LNCAP (cell line): ENCODE results near the gene KLF5.

ENCODE experiments used
- CTCF ChIP-seq: fragments of 450-650 bp; IDR thresholded peaks from 2 replicates; pipeline ENCODE4 v1.5.1; 2017; ENCODE audit warnings: mild to moderate bottlenecking

KLF5 gene

GRCh38 chr13:73077865-73078264 is 19.1 kb downstream of the KLF5 start:
- no peak for TF ChIP-seq CTCF

DNA sequence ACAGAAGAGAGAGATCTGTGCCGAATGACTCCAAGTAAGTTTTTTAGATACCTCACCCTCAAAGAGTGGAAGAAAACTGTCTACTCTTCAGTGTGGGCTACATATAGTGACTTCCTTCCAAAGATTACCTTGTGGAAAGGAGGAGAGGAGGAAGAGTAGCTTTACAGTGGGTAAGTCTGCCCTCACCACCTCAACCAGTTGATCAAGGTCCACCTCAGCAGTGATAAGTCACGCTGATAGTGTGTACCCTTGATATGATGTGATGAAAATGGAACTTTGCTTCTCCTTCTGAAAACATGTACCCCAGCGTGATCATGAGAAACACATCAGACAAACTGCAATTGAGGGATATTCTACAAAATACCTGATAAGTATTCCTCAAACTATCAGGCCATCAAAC is 20.6 kb downstream of the KLF5 start:
- no peak for TF ChIP-seq CTCF

DNA sequence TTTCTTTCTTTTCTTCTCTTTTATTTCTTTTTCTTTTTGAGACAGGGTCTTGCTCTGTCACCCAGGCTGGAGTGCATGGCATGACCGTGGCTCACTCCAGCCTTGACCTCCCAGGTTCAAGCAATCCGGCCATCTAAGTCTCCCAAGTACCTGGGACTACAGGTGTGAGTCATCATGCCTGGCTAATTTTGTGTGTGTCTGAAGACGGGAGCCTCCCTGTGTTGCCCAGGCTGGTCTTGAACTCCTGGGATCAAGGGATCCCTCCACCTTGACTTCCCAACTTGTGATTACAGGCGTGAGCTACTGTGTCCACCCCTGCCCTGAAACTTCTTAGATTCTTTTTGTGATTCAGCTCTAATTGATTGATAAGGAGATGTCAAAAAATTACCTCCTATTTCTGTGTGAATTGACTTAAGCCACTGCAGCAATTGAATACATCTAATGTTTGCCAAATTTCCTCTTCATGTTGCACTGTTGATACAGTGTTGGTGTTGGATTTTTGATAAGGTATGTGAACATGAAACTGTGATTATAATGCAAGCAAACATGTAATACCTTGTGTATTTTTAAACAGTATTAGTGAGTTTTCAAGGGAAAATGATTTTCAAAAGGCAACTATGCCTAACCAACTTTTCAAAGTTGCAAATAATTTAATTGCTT is 22.6 kb downstream of the KLF5 start:
- no peak for TF ChIP-seq CTCF

GRCh38 chr13:73082471-73082870 is 23.7 kb downstream of the KLF5 start:
- no peak for TF ChIP-seq CTCF

DNA sequence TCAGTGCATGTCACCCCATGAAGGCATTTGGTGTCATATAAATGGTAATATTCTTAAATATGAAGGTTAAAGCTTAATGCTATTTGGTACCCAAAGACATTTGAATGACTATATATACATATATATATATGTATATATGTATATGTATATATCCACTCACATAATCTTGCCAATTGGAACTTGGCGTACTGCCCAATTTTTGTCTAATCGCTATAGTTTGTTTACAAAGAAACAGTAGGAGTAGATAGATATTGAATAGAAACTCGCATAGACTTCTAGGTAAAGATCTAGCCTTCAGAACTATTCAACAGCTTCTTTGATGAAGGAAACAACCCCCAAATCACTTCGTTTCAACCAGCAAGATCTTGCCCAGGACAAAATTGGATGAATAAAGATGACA is 24.1 kb downstream of the KLF5 start:
- TF ChIP-seq CTCF: no peak

DNA sequence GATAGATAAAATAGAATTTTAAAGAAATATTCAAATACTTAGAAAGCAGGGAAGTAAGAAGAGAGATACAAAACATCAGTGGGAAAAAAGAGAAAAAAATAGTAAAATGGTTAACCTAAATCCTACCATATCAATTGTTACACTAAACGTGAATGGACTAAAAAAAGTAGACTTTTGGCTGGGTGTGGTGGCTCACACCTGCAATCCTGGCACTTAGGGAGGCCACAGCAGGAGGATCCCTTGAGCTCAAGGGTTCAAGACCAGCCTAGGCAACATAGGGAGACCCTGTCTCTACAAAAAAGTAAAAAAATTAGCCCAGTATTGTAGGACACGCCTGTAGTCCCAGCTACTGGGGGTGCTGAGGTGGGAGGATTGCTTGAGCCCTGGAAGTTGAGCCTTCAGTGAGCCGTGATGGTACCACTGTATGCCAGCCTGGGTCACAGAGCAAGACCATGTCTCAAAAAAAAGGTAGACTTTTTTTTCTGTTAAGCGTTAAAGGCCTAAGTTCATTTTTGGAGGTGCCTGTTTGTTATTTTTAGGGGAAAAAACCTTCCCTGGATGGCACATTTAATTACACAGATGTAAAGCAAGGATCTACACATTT is 29.6 kb downstream of the KLF5 start:
- TF ChIP-seq CTCF: no peak

- TF ChIP-seq CTCF: no peak
Observed at GRCh38 chr13:73089213-73089612, 30.4 kb downstream of the KLF5 start.
